ENCODE data around the gene SLC41A3. TPM values are rescaled to one million over a fixed set of nuclear protein-coding genes. Genes with fewer than 3 reads are reported as not detected.

The SLC41A3 gene
- total and polyA plus RNA-seq, 10 of the 15 experiments (the other 5 are each of a cell fraction or from before 2014, with no cell fraction given) = 8.3 to 29.5 (median 16.7) TPM

DNA sequence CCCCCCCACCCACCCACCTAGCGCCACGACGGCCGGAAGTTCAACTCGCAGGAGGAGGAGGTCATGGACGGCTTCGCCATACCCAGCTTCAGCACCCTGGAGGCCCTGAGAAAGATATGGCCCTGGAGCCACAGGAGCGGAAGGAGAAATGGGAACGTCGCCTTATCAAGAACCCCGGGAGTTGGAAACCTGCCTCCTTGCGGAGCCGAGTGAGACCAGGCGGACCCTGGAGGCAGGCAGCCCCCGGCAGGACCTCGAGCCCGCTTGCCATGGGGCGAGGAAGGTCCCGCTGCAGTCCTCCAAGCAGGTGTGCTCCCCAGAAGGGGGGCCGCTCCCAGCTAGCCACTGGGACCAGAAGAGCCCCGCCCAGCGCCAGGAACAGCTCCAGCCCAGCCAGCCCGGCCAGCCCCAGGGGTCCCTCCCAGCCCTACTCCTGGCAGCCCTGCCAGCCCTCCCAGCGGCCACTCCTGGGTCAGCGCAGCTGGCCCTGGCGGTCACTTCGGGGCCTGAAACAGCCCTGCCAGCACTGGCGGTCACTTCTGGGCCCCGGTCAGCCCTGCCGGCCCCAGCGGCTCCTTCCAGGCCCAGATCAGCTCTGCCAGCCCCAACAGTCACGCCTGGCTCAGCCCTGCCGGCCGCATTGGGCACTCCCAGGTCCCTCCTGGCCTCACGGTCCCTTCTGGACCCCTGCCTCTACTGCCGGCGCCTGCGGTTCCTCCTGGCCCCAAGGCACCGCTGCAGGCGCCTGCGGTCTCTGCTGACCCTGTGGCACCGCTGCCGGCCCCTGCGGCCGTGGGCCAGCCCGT lies 125.2 kb downstream of the SLC41A3 start:
- Histone ChIP-seq H3K9ac (ENCODE audit: control insufficient read depth, insufficient read depth, low read length) (no peak overlapping the region), H3K4me1 (ENCODE audit: control insufficient read depth, insufficient read depth, low read length) (no peaks in the 10 kb centered on the region), H3K27me3 (replicated peaks in 1 of 2; ENCODE audit: control insufficient read depth in 2 of 2, insufficient read depth in 2 of 2, low read length in 1 of 2) (no peaks in the 10 kb centered on the region), H3K4me3 (no peak overlapping the region), H3K79me2 (ENCODE audit: control insufficient read depth, insufficient read depth, low read length) (no peaks in the 10 kb centered on the region), H4K20me1 (ENCODE audit: control insufficient read depth, insufficient read depth) (no peaks in the 10 kb centered on the region), H3K9me3 (replicated peaks; ENCODE audit: control insufficient read depth, insufficient read depth, low read length) (no peaks in the 10 kb centered on the region; the same call in 2 of the 3 replicates), H3K27ac (ENCODE audit: control insufficient read depth, insufficient read depth) (no peak overlapping the region), H3K36me3 (ENCODE audit: control insufficient read depth in 2 of 2, insufficient read depth in 2 of 2, low read length in 1 of 2) (no peaks in the 10 kb centered on the region), H2AFZ (ENCODE audit: control insufficient read depth, low read depth, low read length) (no peak overlapping the region), H3K4me2 (ENCODE audit: control insufficient read depth, insufficient read depth) (no peak overlapping the region)
- CTCF ChIA-PET = no interaction called here
- ATAC-seq (no peak), DNase-seq (ENCODE audit: low read depth, low spot score) (no peak), FAIRE-seq (no peak)
- 83% methylated on average over 41 of the region's 46 CpGs for WGBS (ENCODE audit: insufficient coverage, insufficient replicate concordance, low lambda C conversion rate, missing lambda C conversion rate)
- SMC1A ChIA-PET (ENCODE audit: uncharacterized antibody, unreplicated experiment) = no interaction called here
- in situ Hi-C loops (cut with MboI) = no loop called here
- POLR2A ChIA-PET = no interaction called here
- TF ChIP-seq CBFB (IDR thresholded peaks at IDR 0.05; ENCODE audit: low read depth) (no peak), CHD4 (IDR thresholded peaks at IDR 0.05) (no peak), HCFC1 (IDR thresholded peaks at IDR 0.05; ENCODE audit: low read length) (no peak), RUNX3 (IDR thresholded peaks at IDR 0.05; ENCODE audit: low read length) (no peak), ZNF24 (IDR thresholded peaks at IDR 0.05) (no peak), EED (IDR thresholded peaks at IDR 0.05; ENCODE audit: low read depth) (no peak)
- RAD21 ChIA-PET (ENCODE audit: unreplicated experiment) = no interaction called here
- no TSS peak for BruUV-seq (replicated peaks)
- intact Hi-C loops (cut with micrococcal nuclease; ENCODE audit: unreplicated experiment) = no loop called here

DNA sequence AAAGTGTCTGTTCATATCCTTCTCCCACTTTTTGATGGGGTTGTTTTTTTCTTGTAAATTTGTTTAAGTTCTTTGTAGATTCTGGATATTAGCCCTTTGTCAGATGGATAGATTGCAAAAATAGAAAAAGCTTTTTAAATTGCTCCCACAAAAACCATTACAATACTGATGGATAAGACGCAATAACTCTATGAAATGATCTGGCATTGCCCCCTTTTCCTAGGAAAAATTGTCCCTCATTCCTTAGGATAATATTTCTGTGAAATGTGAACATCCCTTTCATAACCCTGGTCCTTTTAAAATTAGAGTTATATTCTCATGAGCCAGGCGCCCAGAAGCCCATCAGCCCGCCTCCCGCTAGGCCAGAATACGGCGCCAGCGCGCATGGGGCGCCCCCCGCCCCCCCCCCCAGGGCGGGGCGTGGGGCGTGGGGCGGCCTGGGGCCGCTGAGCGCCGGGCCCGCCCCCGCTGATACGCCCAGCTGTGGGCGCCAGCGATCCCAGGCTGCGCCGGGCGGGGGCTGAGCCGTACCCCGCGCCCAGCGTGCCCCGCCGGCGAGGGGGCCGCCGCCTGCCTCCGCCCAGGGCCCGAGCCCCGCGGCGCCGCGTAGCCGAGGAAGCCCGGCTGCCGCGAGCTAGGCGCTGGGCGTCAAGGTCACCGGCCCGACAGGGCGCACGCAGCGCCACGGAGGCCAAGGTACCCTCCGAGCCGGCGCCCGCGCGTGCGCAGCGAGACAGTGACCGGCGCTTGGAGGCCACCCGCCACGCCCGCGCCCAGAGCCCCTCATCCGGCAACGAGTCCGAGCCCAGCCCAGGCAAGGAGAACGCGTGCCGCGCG lies 126.0 kb downstream of the SLC41A3 start:
- H3K9me3 ChIP-seq (replicated peaks; ENCODE audit: control insufficient read depth, insufficient read depth, low read length) = no peaks in the 10 kb centered on the region; the same call in 2 of the 3 replicates
- in situ Hi-C loops (cut with MboI) (no loop called here), intact Hi-C loops (cut with micrococcal nuclease; ENCODE audit: unreplicated experiment) (no loop called here)
- RAD21 ChIA-PET (ENCODE audit: unreplicated experiment) = no interaction called here
- no peaks in the 10 kb centered on the region for H3K79me2 ChIP-seq (ENCODE audit: control insufficient read depth, insufficient read depth, low read length)
- no peak overlapping the region for H3K4me2 ChIP-seq (ENCODE audit: control insufficient read depth, insufficient read depth)
- DNase-seq (ENCODE audit: low read depth, low spot score) (no peak), ATAC-seq (no peak), FAIRE-seq (no peak)
- no peak overlapping the region for H3K9ac ChIP-seq (ENCODE audit: control insufficient read depth, insufficient read depth, low read length)
- H4K20me1 ChIP-seq (ENCODE audit: control insufficient read depth, insufficient read depth) = no peaks in the 10 kb centered on the region
- H3K36me3 ChIP-seq (ENCODE audit: control insufficient read depth in 2 of 2, insufficient read depth in 2 of 2, low read length in 1 of 2) = no peaks in the 10 kb centered on the region
- CTCF ChIA-PET = no interaction called here
- BruUV-seq (replicated peaks) = no TSS peak
- SMC1A ChIA-PET (ENCODE audit: uncharacterized antibody, unreplicated experiment) = no interaction called here
- H2AFZ ChIP-seq (ENCODE audit: control insufficient read depth, low read depth, low read length) = no peak overlapping the region
- POLR2A ChIA-PET = no interaction called here
- no peak overlapping the region for H3K4me3 ChIP-seq
- no peaks in the 10 kb centered on the region for H3K4me1 ChIP-seq (ENCODE audit: control insufficient read depth, insufficient read depth, low read length)
- H3K27me3 ChIP-seq (replicated peaks in 1 of 2; ENCODE audit: control insufficient read depth in 2 of 2, insufficient read depth in 2 of 2, low read length in 1 of 2) = no peaks in the 10 kb centered on the region
- H3K27ac ChIP-seq (ENCODE audit: control insufficient read depth, insufficient read depth) = no peak overlapping the region
- WGBS (ENCODE audit: insufficient coverage, insufficient replicate concordance, low lambda C conversion rate, missing lambda C conversion rate) = 86% methylated on average over 6 of the region's 75 CpGs
- TF ChIP-seq MEF2B (IDR thresholded peaks at IDR 0.05; ENCODE audit: partially characterized antibody, poor library complexity, severe bottlenecking) = no peak
- TF ChIP-seq, protein P1, sequence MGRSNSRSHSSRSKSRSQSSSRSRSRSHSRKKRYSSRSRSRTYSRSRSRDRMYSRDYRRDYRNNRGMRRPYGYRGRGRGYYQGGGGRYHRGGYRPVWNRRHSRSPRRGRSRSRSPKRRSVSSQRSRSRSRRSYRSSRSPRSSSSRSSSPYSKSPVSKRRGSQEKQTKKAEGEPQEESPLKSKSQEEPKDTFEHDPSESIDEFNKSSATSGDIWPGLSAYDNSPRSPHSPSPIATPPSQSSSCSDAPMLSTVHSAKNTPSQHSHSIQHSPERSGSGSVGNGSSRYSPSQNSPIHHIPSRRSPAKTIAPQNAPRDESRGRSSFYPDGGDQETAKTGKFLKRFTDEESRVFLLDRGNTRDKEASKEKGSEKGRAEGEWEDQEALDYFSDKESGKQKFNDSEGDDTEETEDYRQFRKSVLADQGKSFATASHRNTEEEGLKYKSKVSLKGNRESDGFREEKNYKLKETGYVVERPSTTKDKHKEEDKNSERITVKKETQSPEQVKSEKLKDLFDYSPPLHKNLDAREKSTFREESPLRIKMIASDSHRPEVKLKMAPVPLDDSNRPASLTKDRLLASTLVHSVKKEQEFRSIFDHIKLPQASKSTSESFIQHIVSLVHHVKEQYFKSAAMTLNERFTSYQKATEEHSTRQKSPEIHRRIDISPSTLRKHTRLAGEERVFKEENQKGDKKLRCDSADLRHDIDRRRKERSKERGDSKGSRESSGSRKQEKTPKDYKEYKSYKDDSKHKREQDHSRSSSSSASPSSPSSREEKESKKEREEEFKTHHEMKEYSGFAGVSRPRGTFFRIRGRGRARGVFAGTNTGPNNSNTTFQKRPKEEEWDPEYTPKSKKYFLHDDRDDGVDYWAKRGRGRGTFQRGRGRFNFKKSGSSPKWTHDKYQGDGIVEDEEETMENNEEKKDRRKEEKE (IDR thresholded peaks at IDR 0.05) = no peak
